ENCODE results near the gene LIPC.

The LIPC gene

GRCh38 chr15:58475573-58476524 lies 44.1 kb downstream of the LIPC start:
- Histone ChIP-seq H3K9ac (ENCODE audit: low read length) (no peak overlapping the region), H3K4me2 (ENCODE audit: low read depth, low read length, poor library complexity, severe bottlenecking) (no peak overlapping the region), H3K79me2 (ENCODE audit: insufficient read depth, low read length) (no peaks in the 10 kb centered on the region), H3K9me3 (ENCODE audit: insufficient read depth, low read length) (no peaks in the 10 kb centered on the region), H3K36me3 (ENCODE audit: low read length) (no peaks in the 10 kb centered on the region), H4K20me1 (ENCODE audit: low read depth, low read length) (no peaks in the 10 kb centered on the region), H3K9me2 (replicated peaks; ENCODE audit: insufficient read depth, low read length) (no peaks in the 10 kb centered on the region), H3F3A (ENCODE audit: insufficient read depth) (no peaks in the 10 kb centered on the region), H3K27ac (ENCODE audit: low read depth, low read length) (no peak overlapping the region), H3K4me3 (ENCODE audit: insufficient read depth, low read length, poor library complexity, severe bottlenecking) (no peak overlapping the region), H2AFZ (ENCODE audit: low read depth, low read length, severe bottlenecking) (no peak overlapping the region), H3K27me3 (ENCODE audit: low read length) (no peaks in the 10 kb centered on the region)
- TF ChIP-seq CTCF (IDR thresholded peaks at IDR 0.05; ENCODE audit: insufficient read depth, low read length, poor library complexity, severe bottlenecking) = no peak
- no peak for TF ChIP-seq EZH2phosphoT487 (conservative IDR thresholded peaks at IDR 0.05; ENCODE audit: low read length)

GRCh38 chr15:58476525-58477162 lies 44.9 kb downstream of the LIPC start:
- Histone ChIP-seq H3K9ac (ENCODE audit: low read length) (no peak overlapping the region), H3K27ac (ENCODE audit: low read depth, low read length) (no peak overlapping the region), H3F3A (ENCODE audit: insufficient read depth) (no peaks in the 10 kb centered on the region), H3K79me2 (ENCODE audit: insufficient read depth, low read length) (no peaks in the 10 kb centered on the region), H2AFZ (ENCODE audit: low read depth, low read length, severe bottlenecking) (no peak overlapping the region), H3K4me2 (ENCODE audit: low read depth, low read length, poor library complexity, severe bottlenecking) (no peak overlapping the region), H3K9me3 (ENCODE audit: insufficient read depth, low read length) (no peaks in the 10 kb centered on the region), H4K20me1 (ENCODE audit: low read depth, low read length) (no peaks in the 10 kb centered on the region), H3K36me3 (ENCODE audit: low read length) (no peaks in the 10 kb centered on the region), H3K4me3 (ENCODE audit: insufficient read depth, low read length, poor library complexity, severe bottlenecking) (no peak overlapping the region), H3K27me3 (ENCODE audit: low read length) (no peaks in the 10 kb centered on the region), H3K9me2 (replicated peaks; ENCODE audit: insufficient read depth, low read length) (no peaks in the 10 kb centered on the region)
- TF ChIP-seq CTCF (IDR thresholded peaks at IDR 0.05; ENCODE audit: insufficient read depth, low read length, poor library complexity, severe bottlenecking) = no peak
- no peak for TF ChIP-seq EZH2phosphoT487 (conservative IDR thresholded peaks at IDR 0.05; ENCODE audit: low read length)

- no peaks in the 10 kb centered on the region for H3K9me3 ChIP-seq (ENCODE audit: insufficient read depth, low read length)
- no peak overlapping the region for H3K27ac ChIP-seq (ENCODE audit: low read depth, low read length)
- H2AFZ ChIP-seq (ENCODE audit: low read depth, low read length, severe bottlenecking) = no peak overlapping the region
- H3K4me3 ChIP-seq (ENCODE audit: insufficient read depth, low read length, poor library complexity, severe bottlenecking) = no peak overlapping the region
- no peak overlapping the region for H3K4me2 ChIP-seq (ENCODE audit: low read depth, low read length, poor library complexity, severe bottlenecking)
- no peaks in the 10 kb centered on the region for H3K79me2 ChIP-seq (ENCODE audit: insufficient read depth, low read length)
- H4K20me1 ChIP-seq (ENCODE audit: low read depth, low read length) = no peaks in the 10 kb centered on the region
- no peak for TF ChIP-seq EZH2phosphoT487 (conservative IDR thresholded peaks at IDR 0.05; ENCODE audit: low read length)
- TF ChIP-seq CTCF (IDR thresholded peaks at IDR 0.05; ENCODE audit: insufficient read depth, low read length, poor library complexity, severe bottlenecking) = no peak
- no peaks in the 10 kb centered on the region for H3K27me3 ChIP-seq (ENCODE audit: low read length)
- no peaks in the 10 kb centered on the region for H3F3A ChIP-seq (ENCODE audit: insufficient read depth)
- no peaks in the 10 kb centered on the region for H3K36me3 ChIP-seq (ENCODE audit: low read length)
- H3K9me2 ChIP-seq (replicated peaks; ENCODE audit: insufficient read depth, low read length) = no peaks in the 10 kb centered on the region
- H3K9ac ChIP-seq (ENCODE audit: low read length) = no peak overlapping the region
These were observed 45.4 kb downstream of the LIPC start for GRCh38 chr15:58477170-58477569.
